Right renal cortex interstitium (tissue), 3 donors: ENCODE data around the gene CLIC5. TPM values are rescaled to one million over a fixed set of nuclear protein-coding genes. Genes with fewer than 3 reads are reported as not detected.

ENCODE experiments used
- DNase-seq, 3 donors: peaks; one replicate each; pipeline ENCODE4 v3.0.0-alpha.2; 2013; ENCODE audit warnings: low read depth in 3 of 3, low spot score in 2 of 3
- polyA plus RNA-seq, 3 donors: library from polyadenylated mRNA; unstranded; fragments of 120-200 nt; gene quantifications; one replicate each; pipeline ENCODE4 v1.2.1, GENCODE V29; 2013; ENCODE audit not compliant: insufficient read length in 3 of 3

Gene CLIC5
- polyA plus RNA-seq, 3 donors, result 194 to 233 (median 233) TPM

DNA sequence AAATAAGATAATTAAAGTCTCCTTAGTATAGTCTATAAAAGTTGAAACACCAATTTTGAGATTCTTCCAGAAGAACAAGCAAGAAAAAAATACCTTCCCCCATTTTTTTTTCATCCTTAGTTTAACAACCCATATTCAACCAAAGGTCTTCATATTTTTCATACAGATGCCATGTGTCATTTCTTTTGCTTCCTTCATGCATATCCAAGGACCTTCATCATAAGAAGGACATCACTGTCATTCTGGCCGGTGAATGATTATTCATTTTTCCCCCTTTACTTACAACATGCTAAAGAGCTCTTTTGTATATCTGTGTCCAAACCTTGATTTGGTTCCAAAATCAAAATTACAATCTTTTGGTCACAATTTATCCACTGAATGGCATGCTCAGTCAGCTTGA lies 21.3 kb upstream of the CLIC5 start:
- no peak for DNase-seq

GRCh38 chr6:46035242-46035641 lies 19.6 kb upstream of the CLIC5 start:
- DNase-seq, result no peak

DNA sequence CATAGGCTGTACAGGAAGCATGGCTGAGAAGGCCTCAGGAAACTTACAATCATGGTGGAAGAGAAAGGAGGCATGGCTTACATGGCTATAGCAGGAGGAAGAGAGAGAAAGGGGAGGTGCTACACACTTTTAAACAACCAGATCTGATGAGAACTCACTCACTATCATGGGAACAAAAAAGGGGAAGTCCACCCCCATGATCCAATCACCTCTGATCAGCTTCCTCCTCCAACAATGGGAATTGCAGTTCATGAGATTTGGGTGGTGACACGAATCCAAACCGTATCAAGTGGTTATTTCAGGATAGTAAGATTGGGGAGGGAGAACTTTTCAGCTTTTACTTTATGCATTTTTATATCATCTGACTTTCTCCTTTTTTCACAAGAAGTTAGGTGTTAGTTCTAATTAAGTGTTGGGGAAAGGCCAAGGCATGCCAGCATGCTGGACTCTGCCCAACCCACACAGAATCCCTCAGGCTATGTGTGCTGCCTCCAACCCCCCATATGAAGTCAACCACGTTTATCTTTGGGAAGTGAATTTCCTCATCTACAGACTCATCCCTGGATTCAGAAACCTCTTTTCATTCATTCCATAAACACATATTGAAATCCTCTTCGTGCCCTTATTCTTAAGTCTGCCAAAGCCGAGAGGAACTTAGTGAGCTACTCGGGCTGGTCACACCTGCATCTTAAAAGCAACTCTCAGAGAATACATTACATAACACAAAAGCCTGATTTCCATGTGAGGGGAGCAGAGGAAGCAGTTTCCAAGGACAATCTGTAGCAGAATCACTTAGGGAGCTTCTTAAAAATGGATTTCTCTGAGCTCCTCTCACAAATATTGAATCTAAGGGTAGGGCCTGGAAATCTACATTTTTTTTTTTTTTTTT lies 16.7 kb upstream of the CLIC5 start:
- DNase-seq, result no peak

DNA sequence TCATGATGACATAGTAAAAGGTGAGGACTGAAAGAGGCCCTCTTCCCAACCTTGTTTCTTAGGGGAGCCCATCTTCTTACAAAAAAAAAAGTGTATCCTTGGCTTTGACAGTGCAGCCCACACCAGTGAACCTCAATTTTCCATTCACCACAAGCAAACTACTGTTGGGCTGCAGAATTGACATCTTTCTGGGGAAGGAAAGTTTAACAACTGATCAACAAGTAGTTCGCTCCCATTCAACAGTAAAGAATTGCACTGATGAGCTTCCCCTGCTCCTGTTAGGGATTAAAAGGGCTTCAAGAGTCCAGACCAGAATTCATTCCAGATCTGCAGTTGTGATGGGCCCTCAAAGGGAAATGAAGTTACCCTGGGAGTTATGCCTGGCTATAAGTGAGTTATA lies 13.9 kb upstream of the CLIC5 start:
- no peak for DNase-seq

- DNase-seq, result no peak
Observed at GRCh38 chr6:46026307-46026706, 10.6 kb upstream of the CLIC5 start.

DNA sequence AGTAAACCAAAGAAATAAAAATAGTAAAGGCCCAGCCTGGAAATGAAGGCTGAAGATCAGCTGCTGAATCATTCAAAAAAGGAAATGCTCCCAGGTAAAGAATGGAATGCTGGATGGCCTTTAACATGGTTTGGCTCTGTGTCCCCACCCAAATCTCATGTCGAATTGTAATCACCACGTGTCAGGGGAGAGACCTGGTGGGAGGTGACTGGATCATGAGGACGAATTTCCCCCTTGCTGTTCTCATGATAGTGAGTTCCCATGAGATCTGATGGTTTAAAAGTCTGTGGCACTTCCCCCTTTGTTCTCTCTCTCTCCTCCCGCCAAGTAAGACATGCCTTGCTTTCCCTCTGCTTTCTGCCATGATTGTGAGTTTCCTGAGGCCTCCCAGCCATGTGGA lies 9.9 kb upstream of the CLIC5 start:
- no peak for DNase-seq

DNA sequence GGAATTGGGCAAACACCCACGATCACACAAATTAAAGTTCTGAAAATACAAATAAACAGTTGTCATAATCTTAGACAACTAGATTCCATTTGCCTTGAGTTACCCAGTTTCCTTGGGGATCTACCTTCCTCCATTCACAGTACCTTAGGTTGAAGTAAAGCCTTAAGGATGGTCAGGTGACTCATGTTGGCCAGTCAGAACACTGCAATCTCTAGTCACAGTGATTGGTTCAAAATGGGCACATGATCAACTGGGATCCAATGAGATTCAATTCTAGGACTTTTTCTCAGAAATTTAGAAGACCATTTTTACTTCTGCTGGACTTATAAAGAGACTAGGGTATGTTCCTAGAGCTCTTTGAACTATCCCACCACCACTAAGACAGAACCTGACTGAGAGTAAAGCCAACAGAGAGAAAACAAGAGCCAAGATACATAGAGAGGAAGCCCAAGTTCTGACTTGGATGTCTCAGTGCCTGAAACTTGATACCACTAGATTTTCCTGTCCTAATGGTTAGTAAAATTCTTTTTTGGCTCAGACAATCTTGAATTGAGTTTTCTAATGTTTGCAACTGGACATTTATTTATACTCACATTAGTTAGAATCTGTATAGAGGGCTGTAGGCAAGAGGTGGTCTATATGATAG lies 8.6 kb upstream of the CLIC5 start:
- DNase-seq, result no peak

DNA sequence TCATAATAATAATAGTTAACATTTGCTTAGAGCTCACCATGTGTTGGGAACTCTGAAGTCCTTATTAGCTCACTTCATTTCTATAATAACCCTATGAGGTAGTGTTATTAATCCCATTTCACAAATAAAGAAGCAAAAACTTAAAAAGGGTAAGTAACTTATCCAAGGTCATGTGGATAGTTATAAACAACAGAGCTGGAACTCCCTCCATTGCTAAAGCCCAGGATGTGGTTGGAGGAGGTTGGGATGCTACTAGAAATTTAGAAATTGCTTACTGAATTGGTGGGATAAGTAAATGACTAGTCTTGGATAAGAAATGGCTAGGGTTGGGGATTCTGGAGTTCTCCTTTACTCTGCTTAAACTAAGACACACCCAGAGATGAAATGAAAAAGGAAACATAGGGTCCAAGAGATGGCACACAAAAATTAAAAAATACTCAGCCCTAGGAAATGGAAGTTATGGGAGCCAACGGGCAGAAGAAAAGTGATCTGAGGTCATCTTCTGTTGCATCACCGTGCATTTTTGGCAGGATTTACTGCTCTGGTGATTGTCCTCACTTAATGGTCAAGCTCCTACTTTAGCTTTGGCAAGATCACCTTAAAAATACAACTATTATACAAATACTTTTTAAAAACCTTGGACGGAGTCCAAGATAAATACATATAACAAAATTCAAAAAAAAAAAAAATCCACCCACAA lies 7.7 kb upstream of the CLIC5 start:
- no peak for DNase-seq

GRCh38 chr6:46022106-46022948 lies 6.7 kb upstream of the CLIC5 start:
- DNase-seq, result no peak

- no peak for DNase-seq
Observed at GRCh38 chr6:46017726-46018125, 2.1 kb upstream of the CLIC5 start.

GRCh38 chr6:46016063-46016608 lies 476 bp upstream of the CLIC5 start:
- no peak for DNase-seq

GRCh38 chr6:46014511-46015118 lies 1.0 kb downstream of the CLIC5 start:
- peak in 1 of 3 donors; percentile 23 for DNase-seq

GRCh38 chr6:46014046-46014445 lies 1.6 kb downstream of the CLIC5 start:
- DNase-seq, result no peak

DNA sequence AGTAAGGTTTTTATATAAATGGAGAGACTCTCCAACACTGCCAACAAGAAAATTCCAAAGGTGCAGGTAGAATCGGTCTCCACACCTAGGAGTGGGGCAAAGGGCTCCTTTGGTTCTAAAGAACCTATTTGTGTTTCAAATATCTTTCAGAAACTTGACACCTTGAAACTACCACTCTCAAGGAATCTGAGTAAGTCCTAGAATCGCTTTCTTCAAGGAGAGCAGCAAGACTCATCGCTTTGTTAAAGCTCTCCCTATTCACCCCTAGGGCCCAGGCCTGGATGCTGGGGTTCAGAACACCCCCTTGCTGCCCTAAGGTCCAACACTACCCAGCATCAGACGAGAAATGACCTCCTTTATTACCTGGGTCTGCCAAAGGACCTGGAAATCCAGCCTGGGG lies 2.0 kb downstream of the CLIC5 start:
- no peak for DNase-seq

DNA sequence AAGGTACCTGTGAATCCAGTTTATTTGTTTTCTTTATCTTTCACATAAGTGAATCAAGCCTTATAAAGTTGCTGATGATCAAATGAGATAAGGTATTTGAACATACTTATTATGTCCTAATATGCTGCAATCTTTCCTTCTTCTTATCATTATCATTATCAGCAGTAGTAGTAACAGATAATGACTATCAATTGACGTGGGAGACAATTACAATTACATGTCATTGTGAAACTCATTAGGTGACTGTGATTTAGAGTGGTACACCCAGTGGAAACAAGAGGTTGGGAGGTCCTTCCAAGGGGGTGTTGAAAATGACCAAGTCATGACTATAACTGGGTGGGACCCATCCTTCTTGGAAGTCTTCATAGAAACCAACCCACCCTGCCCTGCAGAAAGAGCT lies 2.8 kb downstream of the CLIC5 start:
- no peak for DNase-seq

DNA sequence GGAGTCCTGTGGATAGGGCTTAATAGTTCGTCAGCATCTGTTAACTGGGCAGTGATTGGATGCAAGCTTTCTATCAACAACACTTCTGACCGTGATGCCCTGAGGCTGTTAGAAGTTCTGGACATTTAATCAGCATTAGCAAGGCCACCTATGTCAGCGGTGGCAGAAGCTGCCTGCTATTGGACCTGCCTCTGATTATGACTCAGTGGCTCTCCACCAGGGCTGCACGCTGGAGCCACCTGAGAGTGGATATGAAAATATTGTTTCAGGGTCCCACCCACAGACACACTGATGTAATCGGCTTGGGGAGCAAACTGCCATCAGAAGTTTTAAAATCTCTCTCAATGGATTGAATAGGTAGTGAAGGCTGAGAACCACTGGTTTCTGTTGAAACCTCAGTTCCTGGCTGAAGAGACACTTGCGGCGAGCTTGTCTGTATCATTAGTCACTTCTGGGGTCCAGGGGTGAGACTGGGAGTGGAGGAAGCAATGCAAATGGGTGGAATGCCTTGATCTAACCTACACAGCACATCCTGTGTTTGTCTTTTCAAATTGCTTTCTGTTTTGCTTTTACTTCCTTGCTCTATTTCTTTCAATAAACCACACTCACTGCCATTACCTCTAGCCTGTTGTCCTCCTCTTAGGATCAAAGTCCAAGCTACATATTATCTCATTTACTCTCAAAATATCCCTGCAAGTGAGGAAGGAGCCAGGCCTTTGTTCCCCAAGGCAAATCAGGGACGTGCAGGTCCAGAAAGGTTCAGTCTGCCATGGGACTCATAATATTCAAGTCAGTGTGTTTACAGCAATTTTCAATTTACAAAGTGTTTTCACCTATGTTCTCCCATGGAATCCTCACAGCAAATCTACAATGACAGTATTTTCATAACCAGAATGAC lies 4.2 kb downstream of the CLIC5 start:
- DNase-seq, result no peak

DNA sequence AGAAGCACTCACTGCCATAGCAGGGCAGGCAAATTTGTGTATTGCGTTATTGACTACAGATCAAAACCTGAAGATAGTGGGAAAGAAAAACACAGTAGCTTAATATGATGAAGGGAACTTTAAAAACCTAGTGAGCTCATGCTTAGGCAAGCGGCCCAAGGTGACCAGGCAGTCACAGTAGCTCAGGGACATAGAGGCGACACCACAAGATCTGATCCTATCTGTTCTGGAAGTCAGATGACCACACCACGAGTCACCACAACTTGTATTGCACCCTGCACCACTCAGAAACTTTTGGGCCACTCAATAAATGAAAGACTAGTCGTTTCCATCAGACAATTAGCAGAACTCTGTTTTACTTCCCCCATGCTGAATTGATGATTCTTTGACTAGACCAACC lies 4.9 kb downstream of the CLIC5 start:
- no peak for DNase-seq

- DNase-seq, result no peak
Observed at GRCh38 chr6:46010270-46010669, 5.4 kb downstream of the CLIC5 start.

- no peak for DNase-seq
Observed at GRCh38 chr6:46002264-46002663, 13.4 kb downstream of the CLIC5 start.
